ENCODE measurements around the gene NPEPPS.
"Not testable (repeated sequence)": the region's sequence is repeated elsewhere in the genome, so short reads cannot be mapped to it uniquely, and the experiment has no call there.

DNA sequence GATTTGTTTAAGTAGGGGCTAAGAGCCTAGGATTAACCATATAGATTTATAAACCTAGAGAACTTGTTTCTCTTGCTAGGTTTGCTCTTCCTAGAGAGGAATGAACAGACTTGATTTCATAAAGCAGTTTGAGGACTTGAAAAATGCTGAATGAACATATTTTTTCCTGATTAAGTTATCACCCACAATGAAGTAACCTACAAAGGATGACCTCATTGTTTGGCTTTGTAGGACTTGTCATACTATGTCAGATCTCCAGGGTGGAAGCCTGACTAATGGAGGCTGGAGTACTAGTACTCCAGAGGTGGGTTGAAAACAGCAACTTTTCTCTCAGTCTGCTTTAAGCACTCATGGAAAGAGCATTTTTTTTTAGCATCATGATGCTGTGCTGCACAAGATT, 12.0 kb upstream of the NPEPPS start:
- not testable (repeated sequence) for TF ChIP-seq ISL1 (CRISPR knock-in tag; IDR thresholded peaks at IDR 0.05); ZNF8 (CRISPR knock-in tag; IDR thresholded peaks at IDR 0.05); PPARA (CRISPR knock-in tag; IDR thresholded peaks at IDR 0.05; ENCODE audit: borderline replicate concordance); ESRRG (CRISPR knock-in tag; IDR thresholded peaks at IDR 0.05)
